ENCODE measurements around the gene HMGN4.

DNA sequence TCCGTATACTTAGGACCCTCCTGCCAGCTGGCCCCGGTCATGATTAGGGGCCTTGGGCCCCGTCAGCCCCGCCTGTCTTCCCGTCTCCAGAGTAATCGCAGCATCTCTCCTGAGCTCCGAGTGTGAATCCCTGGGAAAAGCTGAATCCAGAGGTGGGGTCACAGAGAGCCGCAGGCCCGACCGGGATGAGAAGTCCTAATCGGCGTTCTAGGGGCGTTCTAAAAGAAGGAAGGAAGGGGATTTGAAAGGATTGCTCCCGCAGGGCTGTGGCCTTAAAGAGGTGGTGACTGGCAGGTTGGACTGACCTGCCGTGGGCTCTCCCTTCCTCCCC is 371 bp downstream of the HMGN4 start:
- TF ChIP-seq CTCF (IDR thresholded peaks at IDR 0.05) (no peak), EP300 (IDR thresholded peaks at IDR 0.05) (no peak), POLR2A (IDR thresholded peaks at IDR 0.05) (no peak)

Measured in ovary (tissue), 3 donors.